HG02973 (cell line): ENCODE measurements around the gene ADAMTS16.

Experiments
- ATAC-seq: cut with Tn5 transposase; IDR thresholded peaks from one replicate; pipeline ENCODE4 v1.9.1; 2021; ENCODE audit warnings: moderate library complexity; ENCODE audit not compliant: unreplicated experiment

Gene ADAMTS16

GRCh38 chr5:5276951-5277517 lies 136.9 kb downstream of the ADAMTS16 start:
- ATAC-seq, result no peak

GRCh38 chr5:5278201-5278814 lies 138.2 kb downstream of the ADAMTS16 start:
- no peak for ATAC-seq

- no peak for ATAC-seq
Observed at GRCh38 chr5:5278815-5279381, 138.8 kb downstream of the ADAMTS16 start.

GRCh38 chr5:5285906-5286305 lies 145.8 kb downstream of the ADAMTS16 start:
- no peak for ATAC-seq

GRCh38 chr5:5287419-5287818 lies 147.3 kb downstream of the ADAMTS16 start:
- no peak for ATAC-seq

- no peak for ATAC-seq
Observed at GRCh38 chr5:5288201-5288600, 148.1 kb downstream of the ADAMTS16 start.

GRCh38 chr5:5289537-5289936 lies 149.4 kb downstream of the ADAMTS16 start:
- ATAC-seq, result no peak

GRCh38 chr5:5290674-5291334 lies 150.7 kb downstream of the ADAMTS16 start:
- ATAC-seq, result no peak

- ATAC-seq, result no peak
Observed at GRCh38 chr5:5291357-5291756, 151.2 kb downstream of the ADAMTS16 start.

GRCh38 chr5:5293029-5293428 lies 152.9 kb downstream of the ADAMTS16 start:
- no peak for ATAC-seq

- ATAC-seq, result no peak
Observed at GRCh38 chr5:5294429-5294828, 154.3 kb downstream of the ADAMTS16 start.

GRCh38 chr5:5295351-5295750 lies 155.2 kb downstream of the ADAMTS16 start:
- ATAC-seq, result no peak

GRCh38 chr5:5296051-5296450 lies 155.9 kb downstream of the ADAMTS16 start:
- no peak for ATAC-seq

GRCh38 chr5:5297432-5298067 lies 157.4 kb downstream of the ADAMTS16 start:
- no peak for ATAC-seq

- no peak for ATAC-seq
Observed at GRCh38 chr5:5298068-5298633, 158.0 kb downstream of the ADAMTS16 start.

- no peak for ATAC-seq
Observed at GRCh38 chr5:5298841-5299541, 158.9 kb downstream of the ADAMTS16 start.

- no peak for ATAC-seq
Observed at GRCh38 chr5:5301176-5301575, 161.0 kb downstream of the ADAMTS16 start.

GRCh38 chr5:5302201-5302600 lies 162.1 kb downstream of the ADAMTS16 start:
- no peak for ATAC-seq

- no peak for ATAC-seq
Observed at GRCh38 chr5:5303242-5303641, 163.1 kb downstream of the ADAMTS16 start.

- ATAC-seq, result no peak
Observed at GRCh38 chr5:5304361-5305020, 164.4 kb downstream of the ADAMTS16 start.
